Left forelimb (tissue), 1 donor: ENCODE results near the gene ORC4.

Experiments used
- DNase-seq: peaks from one replicate; pipeline ENCODE4 v3.0.0-alpha.2; 2018; ENCODE audit warnings: low spot score

Gene ORC4

GRCh38 chr2:148020111-148021058, at the start of gene ORC4:
ORC4 (minus strand) TSS chr2:148020737; CDS start chr2:147975958, 44,779 bp downstream.
- peak; percentile 96 for DNase-seq

GRCh38 chr2:148067801-148068200, 47.3 kb upstream of the ORC4 start:
- DNase-seq: no peak

GRCh38 chr2:148065936-148066335, 45.4 kb upstream of the ORC4 start:
- DNase-seq: no peak

GRCh38 chr2:148063633-148064032, 43.1 kb upstream of the ORC4 start:
- no peak for DNase-seq

- no peak for DNase-seq
These were observed 38.1 kb upstream of the ORC4 start for GRCh38 chr2:148058641-148059040.

- DNase-seq: no peak
These were observed 32.1 kb upstream of the ORC4 start for GRCh38 chr2:148052687-148053086.

- DNase-seq: no peak
These were observed 28.7 kb upstream of the ORC4 start for GRCh38 chr2:148049284-148049683.

- DNase-seq: no peak
These were observed 28.1 kb upstream of the ORC4 start for GRCh38 chr2:148048475-148049221.

- DNase-seq: no peak
These were observed 26.3 kb upstream of the ORC4 start for GRCh38 chr2:148046802-148047201.

GRCh38 chr2:148044322-148044721, 23.8 kb upstream of the ORC4 start:
- no peak for DNase-seq

- DNase-seq: no peak
These were observed 21.7 kb upstream of the ORC4 start for GRCh38 chr2:148042219-148042618.

- no peak for DNase-seq
These were observed 19.2 kb upstream of the ORC4 start for GRCh38 chr2:148039783-148040182.

- DNase-seq: no peak
These were observed 11.7 kb upstream of the ORC4 start for GRCh38 chr2:148032215-148032614.

- no peak for DNase-seq
These were observed 10.6 kb upstream of the ORC4 start for GRCh38 chr2:148031152-148031551.

GRCh38 chr2:148028781-148029180, 8.2 kb upstream of the ORC4 start:
- no peak for DNase-seq

GRCh38 chr2:148027822-148028221, 7.3 kb upstream of the ORC4 start:
- DNase-seq: no peak

GRCh38 chr2:148026573-148026972, 6.0 kb upstream of the ORC4 start:
- no peak for DNase-seq

- DNase-seq: no peak
These were observed 3.3 kb upstream of the ORC4 start for GRCh38 chr2:148023861-148024260.

GRCh38 chr2:148022882-148023281, 2.3 kb upstream of the ORC4 start:
- DNase-seq: no peak

GRCh38 chr2:148022351-148022750, 1.8 kb upstream of the ORC4 start:
- DNase-seq: no peak

- DNase-seq: no peak
These were observed 1.3 kb upstream of the ORC4 start for GRCh38 chr2:148021886-148022285.

GRCh38 chr2:148021059-148021861, 723 bp upstream of the ORC4 start, which contains the start of gene MBD5:
MBD5 (plus strand) TSS chr2:148021091.
- DNase-seq: no peak
